ENCODE data around the gene HLA-DRB1.

DNA sequence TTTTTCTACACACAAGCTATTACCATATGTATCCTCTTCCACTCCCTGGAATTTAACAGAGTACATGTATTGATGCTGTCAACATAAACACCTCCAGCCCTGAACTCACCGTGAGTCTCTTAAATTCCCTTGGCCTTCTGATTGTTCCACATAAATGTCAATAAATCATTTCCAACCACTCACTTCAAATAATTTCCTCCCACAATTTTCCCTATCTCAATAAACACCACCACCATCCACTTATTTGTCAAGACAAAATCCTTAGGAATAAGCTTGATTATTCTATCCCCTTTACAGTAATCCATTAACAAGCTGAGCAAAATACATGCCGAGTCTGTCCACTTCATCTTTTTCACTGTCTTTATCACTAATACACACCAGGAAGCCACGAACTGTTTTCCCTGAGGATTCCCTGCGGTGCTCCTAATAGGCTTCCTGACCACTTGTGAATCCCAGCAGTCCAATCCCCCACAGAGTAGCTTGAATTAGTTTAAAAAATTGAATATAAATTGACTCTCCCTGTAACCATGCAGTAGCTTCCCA lies 19.2 kb downstream of the HLA-DRB1 start:
- TF ChIP-seq, protein P1, sequence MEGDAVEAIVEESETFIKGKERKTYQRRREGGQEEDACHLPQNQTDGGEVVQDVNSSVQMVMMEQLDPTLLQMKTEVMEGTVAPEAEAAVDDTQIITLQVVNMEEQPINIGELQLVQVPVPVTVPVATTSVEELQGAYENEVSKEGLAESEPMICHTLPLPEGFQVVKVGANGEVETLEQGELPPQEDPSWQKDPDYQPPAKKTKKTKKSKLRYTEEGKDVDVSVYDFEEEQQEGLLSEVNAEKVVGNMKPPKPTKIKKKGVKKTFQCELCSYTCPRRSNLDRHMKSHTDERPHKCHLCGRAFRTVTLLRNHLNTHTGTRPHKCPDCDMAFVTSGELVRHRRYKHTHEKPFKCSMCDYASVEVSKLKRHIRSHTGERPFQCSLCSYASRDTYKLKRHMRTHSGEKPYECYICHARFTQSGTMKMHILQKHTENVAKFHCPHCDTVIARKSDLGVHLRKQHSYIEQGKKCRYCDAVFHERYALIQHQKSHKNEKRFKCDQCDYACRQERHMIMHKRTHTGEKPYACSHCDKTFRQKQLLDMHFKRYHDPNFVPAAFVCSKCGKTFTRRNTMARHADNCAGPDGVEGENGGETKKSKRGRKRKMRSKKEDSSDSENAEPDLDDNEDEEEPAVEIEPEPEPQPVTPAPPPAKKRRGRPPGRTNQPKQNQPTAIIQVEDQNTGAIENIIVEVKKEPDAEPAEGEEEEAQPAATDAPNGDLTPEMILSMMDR (IDR thresholded peaks at IDR 0.05) = no peak
- TF ChIP-seq POLR2A (IDR thresholded peaks at IDR 0.05) = no peak

Data from Peyer's patch (tissue), 4 donors.